Osteoblast (primary cell): Measurements from ENCODE around the gene CAMKMT. TPM values are rescaled to one million over a fixed set of nuclear protein-coding genes. Genes with fewer than 3 reads are reported as not detected.

Source experiments
- DNase-seq: peaks from one replicate; pipeline ENCODE4 v3.0.0; 2011; ENCODE audit warnings: low spot score, mixed read lengths; ENCODE audit not compliant: insufficient read length; ENCODE audit errors: missing footprints
- H2AFZ ChIP-seq: 2 replicates; pipeline ENCODE4 v1.6.0; 2011; ENCODE audit warnings: mild to moderate bottlenecking, low read length
- H3K27ac ChIP-seq: 2 replicates; pipeline ENCODE4 v1.5.1; 2011; ENCODE audit warnings: mild to moderate bottlenecking, low read depth, low read length, moderate library complexity
- H3K27me3 ChIP-seq: 2 replicates; pipeline ENCODE4 v1.6.0; 2012; ENCODE audit warnings: mild to moderate bottlenecking, control low read depth, inconsistent platforms, low read length, moderate library complexity; ENCODE audit not compliant: insufficient read depth
- H3K36me3 ChIP-seq: 2 replicates; pipeline ENCODE4 v1.5.1; 2011; ENCODE audit warnings: mild to moderate bottlenecking, low read length, control low read depth, moderate library complexity; ENCODE audit not compliant: insufficient read depth
- H3K4me1 ChIP-seq: 2 replicates; pipeline ENCODE4 v1.5.1; 2011; ENCODE audit warnings: mild to moderate bottlenecking, low read length, control low read depth, moderate library complexity; ENCODE audit not compliant: insufficient read depth
- H3K4me2 ChIP-seq: 2 replicates; pipeline ENCODE4 v1.6.0; 2011; ENCODE audit warnings: mild to moderate bottlenecking, low read length; ENCODE audit not compliant: insufficient read depth
- H3K4me3 ChIP-seq: fragments of 200-600 bp; sonication (generic); 3 replicates; pipeline ENCODE4 v1.5.1; 2012; ENCODE audit warnings: mild to moderate bottlenecking, low read length, inconsistent platforms; ENCODE audit not compliant: insufficient read depth
- H3K79me2 ChIP-seq: 2 replicates; pipeline ENCODE4 v1.6.0; 2012; ENCODE audit warnings: mild to moderate bottlenecking, low read length, control low read depth, inconsistent platforms; ENCODE audit not compliant: insufficient read depth
- H3K9me3 ChIP-seq: 2 replicates; pipeline ENCODE4 v1.5.1; 2011; ENCODE audit warnings: low read depth, low read length, control low read depth
- H4K20me1 ChIP-seq: 2 replicates; pipeline ENCODE4 v1.6.0; 2012; ENCODE audit warnings: mild to moderate bottlenecking, low read length, control low read depth; ENCODE audit not compliant: insufficient read depth
- CTCF ChIP-seq: IDR thresholded peaks from 2 replicates; pipeline ENCODE4 v1.5.1; 2011; ENCODE audit warnings: mild to moderate bottlenecking, low read depth, low read length, moderate library complexity; ENCODE audit errors: extremely low read depth
- total RNA-seq: library from RNA; depleted of rRNA; stranded (reverse); fragments of >200 nt; gene quantifications from 2 replicates; pipeline ENCODE4 v1.2.3, GENCODE V29; 2012

The CAMKMT gene
- total RNA-seq, 1 donor = 7.2 TPM

- no peak overlapping the region for H3K4me3 ChIP-seq
Measured at GRCh38 chr2:44692821-44693220, 331.1 kb downstream of the CAMKMT start.

DNA sequence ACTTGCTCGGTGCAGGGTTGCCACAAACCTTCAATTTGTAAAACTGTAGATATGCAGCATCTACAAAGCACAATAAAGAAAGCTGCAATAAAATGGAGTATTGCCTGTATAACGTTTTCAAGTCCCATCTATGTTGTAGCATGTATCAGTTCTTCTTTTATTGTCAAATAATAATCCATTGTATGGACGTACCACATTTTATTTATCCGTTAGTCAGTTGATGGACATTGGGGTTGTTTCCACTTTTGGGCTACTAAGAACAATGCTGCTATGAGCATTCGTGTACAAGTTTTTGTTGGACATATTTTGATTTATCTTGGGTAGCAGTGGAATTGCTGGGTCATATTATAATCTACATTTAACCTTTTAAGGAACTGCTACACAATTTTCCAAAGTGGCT, 339.1 kb downstream of the CAMKMT start:
- H3K4me1 ChIP-seq = no peaks in the 10 kb centered on the region
- H2AFZ ChIP-seq = no peak overlapping the region
- no peaks in the 10 kb centered on the region for H3K27me3 ChIP-seq
- no peak overlapping the region for H3K4me3 ChIP-seq
- no peaks in the 10 kb centered on the region for H3K9me3 ChIP-seq
- DNase-seq = no peak
- no peak overlapping the region for H3K27ac ChIP-seq
- H3K4me2 ChIP-seq = no peak overlapping the region
- H3K36me3 ChIP-seq = no peaks in the 10 kb centered on the region
- no peaks in the 10 kb centered on the region for H3K79me2 ChIP-seq
- H4K20me1 ChIP-seq = no peaks in the 10 kb centered on the region
- TF ChIP-seq CTCF = no peak

More at GRCh38 chr2:44692821-44693220, 331.1 kb downstream of the CAMKMT start:
- no peak overlapping the region for H3K4me2 ChIP-seq
- H3K79me2 ChIP-seq = no peaks in the 10 kb centered on the region
- DNase-seq = no peak
- H3K36me3 ChIP-seq = no peaks in the 10 kb centered on the region
- no peak overlapping the region for H2AFZ ChIP-seq
- no peak overlapping the region for H3K27ac ChIP-seq
- TF ChIP-seq CTCF = no peak
- no peaks in the 10 kb centered on the region for H3K27me3 ChIP-seq
- no peaks in the 10 kb centered on the region for H4K20me1 ChIP-seq
- no peaks in the 10 kb centered on the region for H3K4me1 ChIP-seq
- H3K9me3 ChIP-seq = no peaks in the 10 kb centered on the region

GRCh38 chr2:44705356-44705755, 343.6 kb downstream of the CAMKMT start:
- Histone ChIP-seq H3K4me1 (no peaks in the 10 kb centered on the region), H3K27me3 (no peaks in the 10 kb centered on the region), H4K20me1 (no peaks in the 10 kb centered on the region), H3K4me3 (no peak overlapping the region), H3K36me3 (no peaks in the 10 kb centered on the region), H3K4me2 (no peak overlapping the region), H3K9me3 (no peaks in the 10 kb centered on the region), H2AFZ (no peak overlapping the region), H3K27ac (no peak overlapping the region), H3K79me2 (no peaks in the 10 kb centered on the region)
- DNase-seq = no peak
- no peak for TF ChIP-seq CTCF

DNA sequence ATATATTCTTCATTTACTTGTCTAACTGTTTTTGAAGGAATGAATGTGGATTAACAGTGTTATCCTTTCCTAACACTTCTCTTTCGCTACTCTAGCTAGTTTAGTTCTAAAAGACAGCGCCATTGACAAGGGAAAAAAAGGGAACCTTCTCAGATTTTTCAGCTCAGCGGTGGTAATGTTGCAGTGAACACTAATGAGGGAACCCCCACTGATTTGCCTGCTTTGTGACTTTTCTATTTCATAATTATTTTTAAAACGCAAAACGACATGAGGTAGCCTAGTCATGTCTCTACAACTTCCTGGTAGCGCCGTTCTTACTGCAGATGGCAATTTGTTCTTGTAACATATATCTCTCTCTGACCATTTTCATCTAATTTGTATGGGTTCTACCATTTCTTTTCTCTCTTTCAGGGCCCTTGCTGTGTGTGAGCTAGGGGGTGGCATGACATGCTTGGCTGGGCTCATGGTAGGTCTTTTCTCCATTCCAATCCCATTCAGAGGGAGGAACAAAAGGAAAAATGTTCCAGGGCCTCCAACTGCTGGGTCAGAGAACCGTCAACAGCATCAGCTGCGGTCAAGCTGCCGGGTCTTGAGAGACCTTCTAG, 344.2 kb downstream of the CAMKMT start:
- Histone ChIP-seq H2AFZ (no peak overlapping the region), H3K27ac (no peak overlapping the region), H3K4me3 (no peak overlapping the region), H3K36me3 (no peaks in the 10 kb centered on the region), H3K79me2 (no peaks in the 10 kb centered on the region), H4K20me1 (no peaks in the 10 kb centered on the region), H3K4me2 (no peak overlapping the region), H3K4me1 (no peaks in the 10 kb centered on the region), H3K9me3 (no peaks in the 10 kb centered on the region), H3K27me3 (no peaks in the 10 kb centered on the region)
- no peak for TF ChIP-seq CTCF
- DNase-seq = no peak
